H9 (cell line): Measurements from ENCODE around the gene ASIC4. TPM values are rescaled to one million over a fixed set of nuclear protein-coding genes. Genes with fewer than 3 reads are reported as not detected.

ENCODE experiments used
- DNase-seq: peaks from one replicate; pipeline ENCODE4 v3.0.0-alpha.2; 2017
- H2AFZ ChIP-seq: one replicate; pipeline ENCODE4 v1.6.1; 2013; ENCODE audit warnings: mild to moderate bottlenecking, low read length, control low read depth, moderate library complexity
- H2AK5ac ChIP-seq: 2 replicates; pipeline ENCODE4 v1.6.1; 2013; ENCODE audit warnings: low read length, control low read depth, mixed read lengths; ENCODE audit not compliant: insufficient read length
- H2BK120ac ChIP-seq: one replicate; pipeline ENCODE4 v1.6.1; 2013; ENCODE audit warnings: low read depth, mild to moderate bottlenecking, low read length, control low read depth, inconsistent platforms; ENCODE audit not compliant: poor library complexity, severe bottlenecking
- H2BK12ac ChIP-seq: 2 replicates; pipeline ENCODE4 v1.6.1; 2013; ENCODE audit warnings: low read length, control low read depth, mixed read lengths, low read depth; ENCODE audit not compliant: insufficient read length
- H2BK15ac ChIP-seq: 2 replicates; pipeline ENCODE4 v1.6.1; 2013; ENCODE audit warnings: low read depth, low read length, control low read depth
- H2BK20ac ChIP-seq: one replicate; pipeline ENCODE4 v1.6.1; 2013; ENCODE audit warnings: low read depth, mild to moderate bottlenecking, low read length, control low read depth, inconsistent platforms; ENCODE audit not compliant: poor library complexity, severe bottlenecking
- H2BK5ac ChIP-seq: 2 replicates; pipeline ENCODE4 v1.6.1; 2013; ENCODE audit warnings: low read length, control low read depth, mixed read lengths; ENCODE audit not compliant: insufficient read length
- H3K14ac ChIP-seq: 2 replicates; pipeline ENCODE4 v1.6.1; 2013; ENCODE audit warnings: low read length, control low read depth; ENCODE audit not compliant: insufficient read depth
- H3K18ac ChIP-seq: 2 replicates; pipeline ENCODE4 v1.6.1; 2013; ENCODE audit warnings: low read depth, mild to moderate bottlenecking, mixed read lengths, low read length, control low read depth; ENCODE audit not compliant: insufficient read length
- H3K23ac ChIP-seq: 2 replicates; pipeline ENCODE4 v1.6.1; 2013; ENCODE audit warnings: low read length, control low read depth, mixed read lengths, low read depth; ENCODE audit not compliant: insufficient read length
- H3K23me2 ChIP-seq: 2 replicates; pipeline ENCODE4 v1.6.1; 2013; ENCODE audit warnings: low read depth, mild to moderate bottlenecking, mixed read lengths, low read length, control low read depth; ENCODE audit not compliant: insufficient read length, poor library complexity, severe bottlenecking
- H3K27ac ChIP-seq: 2 replicates; pipeline ENCODE4 v1.5.1; 2013; ENCODE audit warnings: low read length, control low read depth, mixed read lengths, low read depth; ENCODE audit not compliant: insufficient read length
- H3K27me3 ChIP-seq: 2 replicates; pipeline ENCODE4 v1.6.1; 2013; ENCODE audit warnings: low read length, control low read depth, inconsistent platforms; ENCODE audit not compliant: insufficient read depth
- H3K4ac ChIP-seq: 2 replicates; pipeline ENCODE4 v1.6.1; 2013; ENCODE audit warnings: low read depth, mild to moderate bottlenecking, control low read depth, inconsistent platforms, low read length, moderate library complexity
- H3K4me1 ChIP-seq: 2 replicates; pipeline ENCODE4 v1.6.1; 2013; ENCODE audit warnings: low read length, control low read depth, inconsistent platforms; ENCODE audit not compliant: insufficient read depth
- H3K4me2 ChIP-seq: 2 replicates; pipeline ENCODE4 v1.6.1; 2013; ENCODE audit warnings: low read length, control low read depth, mixed read lengths; ENCODE audit not compliant: insufficient read length, insufficient read depth
- H3K56ac ChIP-seq: 2 replicates; pipeline ENCODE4 v1.6.1; 2013; ENCODE audit warnings: low read depth, mild to moderate bottlenecking, mixed read lengths, low read length, control low read depth; ENCODE audit not compliant: insufficient read length
- H3K79me1 ChIP-seq: 2 replicates; pipeline ENCODE4 v1.6.1; 2013; ENCODE audit warnings: low read depth, mild to moderate bottlenecking, moderate library complexity, low read length, control low read depth, inconsistent platforms; ENCODE audit not compliant: insufficient read depth, poor library complexity, severe bottlenecking
- H3K79me2 ChIP-seq: 2 replicates; pipeline ENCODE4 v1.6.1; 2013; ENCODE audit warnings: low read length, control low read depth, inconsistent platforms; ENCODE audit not compliant: insufficient read depth
- H3K9ac ChIP-seq: 2 replicates; pipeline ENCODE4 v1.6.1; 2013; ENCODE audit warnings: low read length, control low read depth, mixed read lengths; ENCODE audit not compliant: insufficient read length; ENCODE audit errors: extremely low read depth
- H3K9me3 ChIP-seq: one replicate; pipeline ENCODE4 v1.6.1; 2013; ENCODE audit warnings: low read depth, low read length, inconsistent platforms; ENCODE audit not compliant: control insufficient read depth
- H3T11ph ChIP-seq: one replicate; pipeline ENCODE4 v1.6.1; 2013; ENCODE audit warnings: mild to moderate bottlenecking, low read length, control low read depth, inconsistent platforms
- H4K20me1 ChIP-seq: one replicate; pipeline ENCODE4 v1.6.1; 2013; ENCODE audit not compliant: control insufficient read depth, insufficient read length, insufficient read depth
- H4K5ac ChIP-seq: 2 replicates; pipeline ENCODE4 v1.6.1; 2013; ENCODE audit warnings: low read depth, mild to moderate bottlenecking, mixed read lengths, low read length, control low read depth; ENCODE audit not compliant: insufficient read length
- H4K8ac ChIP-seq: replicated peaks from 2 replicates; pipeline ENCODE4 v1.6.1; 2013; ENCODE audit warnings: low read length, control low read depth, mixed read lengths, low read depth; ENCODE audit not compliant: insufficient read length
- H4K91ac ChIP-seq: 2 replicates; pipeline ENCODE4 v1.6.1; 2013; ENCODE audit warnings: low read depth, mild to moderate bottlenecking, moderate library complexity, mixed read lengths, low read length, control low read depth; ENCODE audit not compliant: insufficient read length
- H3K27ac Mint-ChIP-seq, 3 experiments: 2 replicates in 2 of 3; 3 replicates in 1 of 3; pipeline ENCODE4 v1.8.0; 2020 to 2021; ENCODE audit warnings: mixed read lengths in 3 of 3, mild to moderate bottlenecking in 1 of 3, moderate library complexity in 1 of 3
- H3K27me3 Mint-ChIP-seq: 2 replicates; pipeline ENCODE4 v1.8.0; 2021; ENCODE audit warnings: low read depth, mild to moderate bottlenecking, moderate library complexity, mixed read lengths
- H3K36me3 Mint-ChIP-seq, 3 experiments: 2 replicates in 2 of 3; 3 replicates in 1 of 3; pipeline ENCODE4 v1.8.0; 2020 to 2021; ENCODE audit warnings: low read depth in 3 of 3, mixed read lengths in 3 of 3; ENCODE audit not compliant: insufficient read depth in 1 of 3
- H3K4me1 Mint-ChIP-seq, 2 experiments: 2 replicates each; pipeline ENCODE4 v1.8.0; 2020; ENCODE audit warnings: mixed read lengths in 2 of 2
- H3K4me3 Mint-ChIP-seq, 2 experiments: 2 replicates in 1 of 2; 3 replicates in 1 of 2; pipeline ENCODE4 v1.8.0; 2020 to 2021; ENCODE audit warnings: mild to moderate bottlenecking in 2 of 2, mixed read lengths in 2 of 2, moderate library complexity in 1 of 2
- H3K9me3 Mint-ChIP-seq, 2 experiments: 2 replicates in 1 of 2; 3 replicates in 1 of 2; pipeline ENCODE4 v1.8.0; 2020; ENCODE audit warnings: mild to moderate bottlenecking in 2 of 2, mixed read lengths in 2 of 2, moderate library complexity in 1 of 2
- WGBS: extraction: QIAGEN DNeasy Blood & Tissue Kit; methylation state at CpG from one replicate; pipeline ENCODE4 v1.1.7; 2013; ENCODE audit warnings: missing lambda C conversion rate, low lambda C conversion rate, mixed read lengths; ENCODE audit not compliant: insufficient read length; ENCODE audit errors: extremely low coverage; 5-methylcytosine and 5-hydroxymethylcytosine counted together
- total RNA-seq: library from RNA; stranded (reverse); gene quantifications from 2 replicates; pipeline ENCODE4 v1.2.1, GENCODE V29; 2021
- TF ChIP-seq, protein P1 (sequence below): fragments of 200-600 bp; sonication (generic); conservative IDR thresholded peaks from 3 replicates; pipeline ENCODE4 v1.8.0; 2021; ENCODE audit warnings: antibody characterized with exemption, mild to moderate bottlenecking

ASIC4 gene
- total RNA-seq, 1 experiment from 2014 or later: 0.37 TPM

GRCh38 chr2:219551441-219552381, 37.4 kb downstream of the ASIC4 start:
- Mint-ChIP-seq H3K27me3 (peaks cover 43% of the 10 kb centered on the region), H3K27ac (peak overlapping the region in 2 of 3 experiments; percentile 87 to 93; a peak in 3 of 7 replicates), H3K36me3 (peaks cover 11 to 46% (median 37%) of the 10 kb centered on the region in 3 experiments), H3K4me3 (peak overlapping the region; percentile 81 to 93), H3K4me1 (peaks cover 10 to 18% of the 10 kb centered on the region in 2 experiments), H3K9me3 (no peaks in the 10 kb centered on the region)
- H4K5ac ChIP-seq: no peak overlapping the region
- no peak overlapping the region for H3K4ac ChIP-seq
- H4K8ac ChIP-seq: no peak overlapping the region
- peak overlapping the region; percentile 83 for H3K4me2 ChIP-seq
- no peak overlapping the region for H2BK12ac ChIP-seq
- peaks cover 4% of the 10 kb centered on the region; the same call in 1 of the 2 replicates for H3K27me3 ChIP-seq
- H3K18ac ChIP-seq: peak overlapping the region; percentile 10
- no peaks in the 10 kb centered on the region for H3K79me1 ChIP-seq
- no peak overlapping the region for H2BK15ac ChIP-seq
- peak overlapping the region; percentile 47 for H3K14ac ChIP-seq
- H3K9me3 ChIP-seq: no peaks in the 10 kb centered on the region
- no peak overlapping the region for H3K27ac ChIP-seq
- TF ChIP-seq, protein P1, sequence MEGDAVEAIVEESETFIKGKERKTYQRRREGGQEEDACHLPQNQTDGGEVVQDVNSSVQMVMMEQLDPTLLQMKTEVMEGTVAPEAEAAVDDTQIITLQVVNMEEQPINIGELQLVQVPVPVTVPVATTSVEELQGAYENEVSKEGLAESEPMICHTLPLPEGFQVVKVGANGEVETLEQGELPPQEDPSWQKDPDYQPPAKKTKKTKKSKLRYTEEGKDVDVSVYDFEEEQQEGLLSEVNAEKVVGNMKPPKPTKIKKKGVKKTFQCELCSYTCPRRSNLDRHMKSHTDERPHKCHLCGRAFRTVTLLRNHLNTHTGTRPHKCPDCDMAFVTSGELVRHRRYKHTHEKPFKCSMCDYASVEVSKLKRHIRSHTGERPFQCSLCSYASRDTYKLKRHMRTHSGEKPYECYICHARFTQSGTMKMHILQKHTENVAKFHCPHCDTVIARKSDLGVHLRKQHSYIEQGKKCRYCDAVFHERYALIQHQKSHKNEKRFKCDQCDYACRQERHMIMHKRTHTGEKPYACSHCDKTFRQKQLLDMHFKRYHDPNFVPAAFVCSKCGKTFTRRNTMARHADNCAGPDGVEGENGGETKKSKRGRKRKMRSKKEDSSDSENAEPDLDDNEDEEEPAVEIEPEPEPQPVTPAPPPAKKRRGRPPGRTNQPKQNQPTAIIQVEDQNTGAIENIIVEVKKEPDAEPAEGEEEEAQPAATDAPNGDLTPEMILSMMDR: no peak
- peak overlapping the region; percentile 15 for H3K9ac ChIP-seq
- no peak overlapping the region for H2AK5ac ChIP-seq
- no peak overlapping the region for H2AFZ ChIP-seq
- H3K4me1 ChIP-seq: peaks cover 3% of the 10 kb centered on the region; the same call in 1 of the 2 replicates
- no peak overlapping the region for H3K23ac ChIP-seq
- no peak overlapping the region for H3T11ph ChIP-seq
- no peak overlapping the region for H2BK20ac ChIP-seq
- no peak overlapping the region for H2BK5ac ChIP-seq
- no peak overlapping the region for H3K56ac ChIP-seq
- peak; percentile 94 for DNase-seq
- no peaks in the 10 kb centered on the region for H3K79me2 ChIP-seq
- no peak overlapping the region for H2BK120ac ChIP-seq
- H4K91ac ChIP-seq: no peak overlapping the region
- peaks cover 11% of the 10 kb centered on the region for H3K23me2 ChIP-seq
- no CpG with 5 or more reads among the region's 54 CpGs for WGBS
- H4K20me1 ChIP-seq: no peaks in the 10 kb centered on the region
